Ishikawa (cell line): ENCODE results near the gene FAM187B.

Experiments
- CEBPB ChIP-seq: IDR thresholded peaks from 2 replicates; pipeline ENCODE4 v1.6.1; 2012
- CREB1 ChIP-seq: IDR thresholded peaks from 2 replicates; pipeline ENCODE4 v1.6.1; 2012; ENCODE audit warnings: low read depth
- EGR1 ChIP-seq: IDR thresholded peaks from 2 replicates; pipeline ENCODE4 v1.6.1; 2012
- EP300 ChIP-seq: IDR thresholded peaks from 2 replicates; pipeline ENCODE4 v1.6.1; 2012; ENCODE audit warnings: borderline replicate concordance
- FOXM1 ChIP-seq: IDR thresholded peaks from 2 replicates; pipeline ENCODE4 v1.6.1; 2012; ENCODE audit warnings: low read depth, borderline replicate concordance
- MAX ChIP-seq: IDR thresholded peaks from 2 replicates; pipeline ENCODE4 v1.6.1; 2012
- NFIC ChIP-seq: IDR thresholded peaks from 2 replicates; pipeline ENCODE4 v1.6.1; 2012
- RAD21 ChIP-seq: IDR thresholded peaks from 2 replicates; pipeline ENCODE4 v1.6.1; 2012; ENCODE audit warnings: low read depth
- REST ChIP-seq: IDR thresholded peaks from 2 replicates; pipeline ENCODE4 v1.6.1; 2012; ENCODE audit warnings: low read depth, mild to moderate bottlenecking
- TAF1 ChIP-seq: IDR thresholded peaks from 2 replicates; pipeline ENCODE4 v1.6.1; 2012; ENCODE audit warnings: low read depth, mild to moderate bottlenecking
- TCF12 ChIP-seq: IDR thresholded peaks from 2 replicates; pipeline ENCODE4 v1.6.1; 2012; ENCODE audit warnings: low read depth
- TEAD4 ChIP-seq: IDR thresholded peaks from 2 replicates; pipeline ENCODE4 v1.6.1; 2012
- USF1 ChIP-seq: IDR thresholded peaks from 2 replicates; pipeline ENCODE4 v1.6.1; 2012
- YY1 ChIP-seq: IDR thresholded peaks from 2 replicates; pipeline ENCODE4 v1.6.1; 2012; ENCODE audit warnings: low read depth
- ZBTB7A ChIP-seq: IDR thresholded peaks from 2 replicates; pipeline ENCODE4 v1.6.1; 2012; ENCODE audit warnings: low read depth

The FAM187B gene

GRCh38 chr19:35222373-35223015, 6.0 kb downstream of the FAM187B start:
- TF ChIP-seq CEBPB (no peak), EP300 (no peak), NFIC (no peak), CREB1 (no peak)

GRCh38 chr19:35220315-35220921, 8.1 kb downstream of the FAM187B start:
- TF ChIP-seq EP300 (no peak), YY1 (no peak), MAX (peak; percentile 47; the same call in 1 of the 2 replicates), NFIC (no peak), USF1 (peak; percentile 72)

GRCh38 chr19:35219008-35219407, 9.5 kb downstream of the FAM187B start:
- TF ChIP-seq REST, result no peak
- TF ChIP-seq USF1, result no peak
- TF ChIP-seq TEAD4, result no peak
- TF ChIP-seq EP300, result no peak
- no peak for TF ChIP-seq RAD21
- TF ChIP-seq MAX, result no peak
- no peak for TF ChIP-seq CEBPB
- TF ChIP-seq EGR1, result no peak
- no peak for TF ChIP-seq CREB1
- no peak for TF ChIP-seq TAF1

GRCh38 chr19:35217649-35217990, 10.9 kb downstream of the FAM187B start:
- TF ChIP-seq NFIC (no peak), REST (no peak), ZBTB7A (no peak), EGR1 (no peak), CREB1 (no peak), TAF1 (no peak), TEAD4 (no peak), USF1 (no peak), FOXM1 (no peak), EP300 (no peak), YY1 (no peak), RAD21 (no peak), TCF12 (no peak), MAX (no peak), CEBPB (no peak)

GRCh38 chr19:35216833-35217648, 11.5 kb downstream of the FAM187B start:
- TF ChIP-seq RAD21, result peak; percentile 38; the same call in 1 of the 2 replicates
- no peak for TF ChIP-seq NFIC
